SK-N-SH treated with all-trans-retinoic acid at 6 μM for 48 hours (cell line): ENCODE results near the gene CDCA4.

ENCODE experiments used
- CREB5 ChIP-seq: fragments of 250-450 bp; sonication (Bioruptor Pico); IDR thresholded peaks from 2 replicates; pipeline ENCODE4 v1.5.1; 2020; ENCODE audit warnings: low read depth, mild to moderate bottlenecking, moderate library complexity
- CSDC2 ChIP-seq: fragments of 250-450 bp; sonication (Bioruptor Pico); IDR thresholded peaks from 2 replicates; pipeline ENCODE4 v1.5.0; 2020; ENCODE audit warnings: mild to moderate bottlenecking, moderate library complexity
- CSRNP3 ChIP-seq: fragments of 250-450 bp; sonication (Bioruptor Pico); IDR thresholded peaks from 2 replicates; pipeline ENCODE4 v1.5.1; 2021; ENCODE audit warnings: mild to moderate bottlenecking, moderate library complexity
- OSR1 ChIP-seq: fragments of 250-450 bp; sonication (Bioruptor Pico); IDR thresholded peaks from 2 replicates; pipeline ENCODE4 v1.8.0; 2022; ENCODE audit warnings: moderate library complexity, mild to moderate bottlenecking, inconsistent platforms
- PATZ1 ChIP-seq: fragments of 250-450 bp; sonication (Bioruptor Pico); IDR thresholded peaks from 2 replicates; pipeline ENCODE4 v1.8.0; 2020; ENCODE audit warnings: mild to moderate bottlenecking, moderate library complexity, borderline replicate concordance
- RARB ChIP-seq: fragments of 250-450 bp; sonication (Bioruptor Pico); IDR thresholded peaks from 2 replicates; pipeline ENCODE4 v1.8.0; 2021; ENCODE audit warnings: mild to moderate bottlenecking, moderate library complexity
- SNAI2 ChIP-seq: fragments of 250-450 bp; sonication (Bioruptor Pico); IDR thresholded peaks from 2 replicates; pipeline ENCODE4 v1.5.0; 2020; ENCODE audit warnings: mild to moderate bottlenecking, moderate library complexity
- ZFP30 ChIP-seq: fragments of 450-650 bp; formaldehyde crosslinking; IDR thresholded peaks from 2 replicates; pipeline ENCODE4 v1.5.0; 2022; ENCODE audit warnings: mild to moderate bottlenecking, moderate library complexity
- ZNF565 ChIP-seq: fragments of 450-650 bp; formaldehyde crosslinking; conservative IDR thresholded peaks from 2 replicates; pipeline ENCODE4 v1.5.0; 2020; ENCODE audit warnings: low read depth, mild to moderate bottlenecking, moderate library complexity
- ZNF70 ChIP-seq: fragments of 450-650 bp; formaldehyde crosslinking; IDR thresholded peaks from 2 replicates; pipeline ENCODE4 v1.5.0; 2020; ENCODE audit warnings: mild to moderate bottlenecking, moderate library complexity

GRCh38 chr14:105030836-105031396 is 10.0 kb upstream of the CDCA4 start:
- TF ChIP-seq PATZ1 (CRISPR knock-in tag) (no peak), CSRNP3 (CRISPR knock-in tag) (no peak), OSR1 (no peak), ZFP30 (no peak), RARB (CRISPR knock-in tag) (no peak), CSDC2 (CRISPR knock-in tag) (no peak), ZNF565 (no peak), ZNF70 (no peak), SNAI2 (no peak), CREB5 (CRISPR knock-in tag) (no peak)
